GM12864 (cell line): ENCODE results near the gene NDP.

Experiments
- DNase-seq: peaks from one replicate; pipeline ENCODE4 v3.0.0-alpha.2; 2011; ENCODE audit warnings: low read depth
- H3K4me3 ChIP-seq: 2 replicates; pipeline ENCODE4 v1.5.1; 2011; ENCODE audit warnings: mild to moderate bottlenecking, low read depth, low read length, control low read depth
- TF ChIP-seq, protein P1 (sequence below): IDR thresholded peaks from 2 replicates; pipeline ENCODE4 v1.5.1; 2011; ENCODE audit warnings: low read depth, mild to moderate bottlenecking, moderate library complexity, low read length, control low read depth, inconsistent platforms; ENCODE audit errors: missing control alignments

The NDP gene, protein sequence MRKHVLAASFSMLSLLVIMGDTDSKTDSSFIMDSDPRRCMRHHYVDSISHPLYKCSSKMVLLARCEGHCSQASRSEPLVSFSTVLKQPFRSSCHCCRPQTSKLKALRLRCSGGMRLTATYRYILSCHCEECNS

DNA sequence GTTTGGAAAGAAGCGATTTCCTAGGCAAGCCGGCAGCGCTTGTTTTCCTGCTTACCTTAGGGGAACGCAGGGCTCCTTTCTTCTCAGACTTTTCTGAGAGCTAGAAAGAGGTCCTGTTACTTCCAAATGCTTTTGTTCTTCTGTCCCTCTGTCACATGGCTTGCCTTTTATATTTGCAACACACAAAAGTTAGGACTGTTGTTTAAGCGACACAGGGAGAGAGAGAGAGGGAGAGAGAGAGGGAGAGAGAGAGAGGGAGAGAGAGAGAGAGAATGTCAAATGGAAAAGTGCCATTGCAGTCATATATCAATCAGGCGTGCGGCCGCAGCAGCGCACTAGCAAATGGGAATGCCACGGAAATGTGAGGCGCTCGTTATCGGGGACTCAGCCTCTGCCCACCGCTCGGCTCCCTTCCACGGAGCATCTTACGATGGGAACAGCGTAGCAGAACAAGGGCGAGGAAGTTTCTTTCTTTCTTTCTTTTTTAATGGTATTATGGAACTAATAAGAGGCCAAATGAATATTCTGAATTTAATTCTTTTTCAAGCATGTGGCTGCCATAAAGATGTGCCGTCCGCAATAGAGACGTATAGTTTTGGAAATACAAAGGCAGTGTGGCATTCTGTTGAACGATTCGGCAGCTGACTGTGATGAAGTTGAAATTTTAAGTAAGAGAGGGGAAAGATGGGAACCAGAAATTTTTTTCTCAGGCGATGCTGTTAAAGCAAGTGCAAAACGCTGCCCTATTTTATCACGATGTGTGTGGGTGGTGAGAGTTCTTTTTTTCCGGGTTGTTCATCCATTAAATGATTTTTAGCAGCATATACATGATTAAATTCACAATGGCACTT, at the start of gene NDP:
Gene NDP (minus strand): TSS at position 142 of the 851 bp plus-strand sequence. CDS start 14,745 bp downstream, outside the sequence.
- no peak within 1 kb of the TSS for H3K4me3 ChIP-seq
- DNase-seq, result no peak
- TF ChIP-seq, protein P1, sequence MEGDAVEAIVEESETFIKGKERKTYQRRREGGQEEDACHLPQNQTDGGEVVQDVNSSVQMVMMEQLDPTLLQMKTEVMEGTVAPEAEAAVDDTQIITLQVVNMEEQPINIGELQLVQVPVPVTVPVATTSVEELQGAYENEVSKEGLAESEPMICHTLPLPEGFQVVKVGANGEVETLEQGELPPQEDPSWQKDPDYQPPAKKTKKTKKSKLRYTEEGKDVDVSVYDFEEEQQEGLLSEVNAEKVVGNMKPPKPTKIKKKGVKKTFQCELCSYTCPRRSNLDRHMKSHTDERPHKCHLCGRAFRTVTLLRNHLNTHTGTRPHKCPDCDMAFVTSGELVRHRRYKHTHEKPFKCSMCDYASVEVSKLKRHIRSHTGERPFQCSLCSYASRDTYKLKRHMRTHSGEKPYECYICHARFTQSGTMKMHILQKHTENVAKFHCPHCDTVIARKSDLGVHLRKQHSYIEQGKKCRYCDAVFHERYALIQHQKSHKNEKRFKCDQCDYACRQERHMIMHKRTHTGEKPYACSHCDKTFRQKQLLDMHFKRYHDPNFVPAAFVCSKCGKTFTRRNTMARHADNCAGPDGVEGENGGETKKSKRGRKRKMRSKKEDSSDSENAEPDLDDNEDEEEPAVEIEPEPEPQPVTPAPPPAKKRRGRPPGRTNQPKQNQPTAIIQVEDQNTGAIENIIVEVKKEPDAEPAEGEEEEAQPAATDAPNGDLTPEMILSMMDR, result no peak

DNA sequence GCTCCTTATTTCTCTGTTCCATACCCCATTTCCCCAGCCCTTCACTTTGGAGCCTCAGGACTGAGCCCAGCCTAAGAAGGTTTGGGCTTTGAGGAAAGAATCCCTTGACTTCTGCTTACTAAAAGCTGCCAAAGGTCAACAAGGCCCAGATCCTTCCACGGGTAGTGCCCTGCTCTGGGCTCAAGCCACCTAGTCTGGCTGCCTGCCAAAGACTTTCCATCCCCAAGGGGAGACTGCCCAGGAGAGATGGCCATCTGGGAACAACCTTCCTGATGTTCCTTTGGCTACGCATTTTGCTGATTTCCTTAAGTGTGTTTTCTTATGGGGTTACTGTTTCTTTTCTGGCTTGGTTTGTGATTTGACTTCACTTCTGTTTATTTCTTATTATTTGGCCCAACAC, 49.8 kb upstream of the NDP start:
- TF ChIP-seq, protein P1, result no peak
- H3K4me3 ChIP-seq, result no peak overlapping the region
- no peak for DNase-seq

DNA sequence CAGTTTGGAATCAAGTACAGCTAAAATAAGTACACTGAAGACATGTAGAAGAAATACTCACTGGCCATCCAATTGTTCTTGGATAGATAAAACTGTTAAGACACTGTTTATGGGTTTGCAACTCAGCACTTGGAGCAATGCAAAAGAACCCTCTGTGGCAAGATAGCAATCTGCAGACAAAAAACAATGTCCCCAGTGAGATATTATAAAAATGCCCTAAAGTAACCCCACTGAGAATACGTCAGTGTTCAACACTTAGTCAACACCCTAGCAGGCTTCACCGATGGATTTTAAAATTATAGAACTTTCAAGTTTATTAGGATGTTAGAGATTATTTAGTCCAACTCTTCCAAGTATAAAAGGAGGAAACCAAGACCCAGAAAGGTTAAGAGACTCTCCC, 47.5 kb upstream of the NDP start:
- TF ChIP-seq, protein P1, result no peak
- no peak for DNase-seq
- no peak overlapping the region for H3K4me3 ChIP-seq

DNA sequence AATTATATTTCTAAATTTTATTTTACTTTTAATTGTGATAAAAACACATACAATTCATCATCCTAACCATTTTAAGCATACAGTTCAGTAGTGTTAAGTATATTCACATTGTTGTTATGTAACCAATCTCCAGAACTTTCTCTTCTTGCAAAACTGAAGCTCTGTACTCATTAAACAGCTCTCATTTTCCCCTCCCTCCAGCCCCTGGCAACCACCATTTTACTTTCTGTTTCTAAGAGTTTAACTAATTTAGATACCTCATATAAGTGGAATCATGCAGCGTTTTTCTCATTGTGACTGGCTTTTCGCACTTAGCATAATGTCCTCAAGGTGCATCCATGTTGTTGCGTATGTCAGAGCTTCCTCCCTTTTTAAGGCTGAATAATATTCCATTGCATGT, 46.7 kb upstream of the NDP start:
- TF ChIP-seq, protein P1, result no peak
- no peak for DNase-seq
- no peak overlapping the region for H3K4me3 ChIP-seq

DNA sequence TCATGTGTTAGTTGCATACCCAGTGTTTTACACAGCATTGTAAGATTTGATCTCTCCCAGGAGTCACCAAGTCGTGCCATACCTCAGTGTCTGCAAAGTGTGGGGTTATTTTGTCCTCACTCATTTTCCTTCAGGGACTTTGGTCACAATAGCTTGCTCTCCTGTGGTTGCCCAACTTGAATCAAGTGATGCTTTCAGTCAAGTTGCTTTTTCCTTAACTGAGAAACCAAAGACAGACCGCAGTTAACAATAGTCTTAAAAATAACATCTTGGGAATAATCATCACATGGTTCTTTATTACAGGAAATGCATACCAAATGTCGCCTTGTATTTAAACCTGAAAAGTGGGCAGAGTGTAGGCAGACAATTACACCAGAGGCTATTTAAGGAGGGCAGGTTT, 44.5 kb upstream of the NDP start:
- no peak for DNase-seq
- H3K4me3 ChIP-seq, result no peak overlapping the region
- TF ChIP-seq, protein P1, result no peak

DNA sequence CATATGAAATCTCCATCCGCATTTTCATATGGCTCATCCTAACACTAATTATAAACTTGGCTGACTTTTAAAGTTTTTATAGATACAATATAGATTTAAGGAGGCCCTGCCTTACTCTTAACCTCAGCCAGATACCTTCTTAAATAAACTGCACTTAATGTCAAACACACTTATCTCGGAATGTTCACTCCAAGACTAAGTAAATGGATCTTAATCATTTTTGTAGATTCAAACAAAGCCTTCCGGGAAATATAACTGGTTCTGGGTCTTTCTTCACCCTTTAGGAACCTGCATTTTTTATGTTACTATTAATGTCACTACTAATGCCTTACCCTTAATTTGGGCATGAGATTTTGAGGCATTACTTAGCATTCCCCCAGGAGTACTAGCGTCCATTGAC, 43.7 kb upstream of the NDP start:
- TF ChIP-seq, protein P1, result no peak
- H3K4me3 ChIP-seq, result no peak overlapping the region
- DNase-seq, result no peak
